Neural progenitor cell (in vitro differentiated cells): ENCODE data around the gene NDNF. TPM values are rescaled to one million over a fixed set of nuclear protein-coding genes. Genes with fewer than 3 reads are reported as not detected.

ENCODE experiments used
- DNase-seq: peaks from one replicate; pipeline ENCODE4 v3.0.0-alpha.2; 2016; ENCODE audit warnings: low spot score
- H2AFZ ChIP-seq: fragments of 200-600 bp; sonication (generic); replicated peaks from 2 replicates; pipeline ENCODE4 v1.6.1; 2016; ENCODE audit warnings: antibody characterized with exemption
- H3F3A ChIP-seq: fragments of 200-600 bp; sonication (generic); 2 replicates; pipeline ENCODE4 v1.6.1; 2016; ENCODE audit warnings: antibody characterized with exemption, low read depth
- H3K27ac ChIP-seq: fragments of 200-600 bp; sonication (generic); 2 replicates; pipeline ENCODE4 v1.5.1; 2016; ENCODE audit warnings: mild to moderate bottlenecking
- H3K27me3 ChIP-seq: fragments of 200-600 bp; sonication (generic); 2 replicates; pipeline ENCODE4 v1.6.1; 2016; ENCODE audit warnings: mild to moderate bottlenecking, moderate library complexity
- H3K36me3 ChIP-seq: fragments of 200-600 bp; sonication (generic); 2 replicates; pipeline ENCODE4 v1.5.1; 2016
- H3K4me1 ChIP-seq: fragments of 200-600 bp; sonication (generic); 2 replicates; pipeline ENCODE4 v1.6.1; 2016; ENCODE audit warnings: mixed run types
- H3K4me2 ChIP-seq: fragments of 200-600 bp; sonication (generic); 2 replicates; pipeline ENCODE4 v1.6.1; 2016
- H3K4me3 ChIP-seq: fragments of 200-600 bp; sonication (generic); 2 replicates; pipeline ENCODE4 v1.5.1; 2016
- H3K79me2 ChIP-seq: fragments of 200-600 bp; sonication (generic); 2 replicates; pipeline ENCODE4 v1.6.1; 2016; ENCODE audit warnings: low read depth
- H3K9ac ChIP-seq: fragments of 200-600 bp; sonication (generic); 2 replicates; pipeline ENCODE4 v1.6.1; 2016
- H3K9me3 ChIP-seq: fragments of 200-600 bp; sonication (generic); 2 replicates; pipeline ENCODE4 v1.5.1; 2016; ENCODE audit warnings: low read depth
- H4K20me1 ChIP-seq: fragments of 200-600 bp; sonication (generic); 2 replicates; pipeline ENCODE4 v1.6.1; 2016; ENCODE audit warnings: low read depth
- H3K27ac Mint-ChIP-seq: 3 replicates; pipeline ENCODE4 v1.8.0; 2021; ENCODE audit warnings: mixed read lengths
- H3K27me3 Mint-ChIP-seq: 2 replicates; pipeline ENCODE4 v1.8.0; 2022; ENCODE audit warnings: low read depth, mild to moderate bottlenecking, inconsistent platforms, moderate library complexity, mixed read lengths; ENCODE audit not compliant: insufficient read depth
- H3K36me3 Mint-ChIP-seq: 3 replicates; pipeline ENCODE4 v1.8.0; 2021; ENCODE audit warnings: mixed read lengths
- H3K4me1 Mint-ChIP-seq: 3 replicates; pipeline ENCODE4 v1.8.0; 2021; ENCODE audit warnings: mixed read lengths
- H3K4me3 Mint-ChIP-seq: 3 replicates; pipeline ENCODE4 v1.8.0; 2021; ENCODE audit warnings: mild to moderate bottlenecking, moderate library complexity, mixed read lengths
- H3K9me3 Mint-ChIP-seq: 3 replicates; pipeline ENCODE4 v1.8.0; 2020; ENCODE audit warnings: mixed read lengths
- EZH2 ChIP-seq: fragments of 200-600 bp; sonication (generic); IDR thresholded peaks from 2 replicates; pipeline ENCODE4 v1.6.1; 2017; ENCODE audit warnings: antibody characterized with exemption, mild to moderate bottlenecking, moderate library complexity
- EZH2phosphoT487 ChIP-seq: fragments of 200-600 bp; sonication (generic); IDR thresholded peaks from 2 replicates; pipeline ENCODE4 v1.6.1; 2017; ENCODE audit warnings: antibody characterized with exemption
- total RNA-seq: library from RNA; depleted of rRNA; stranded (reverse); fragments of >200 nt; gene quantifications from 2 replicates; pipeline ENCODE4 v1.2.3, GENCODE V29; 2015; ENCODE audit warnings: low replicate concordance
- TF ChIP-seq, protein P1 (sequence below): fragments of 200-600 bp; sonication (generic); IDR thresholded peaks from 2 replicates; pipeline ENCODE4 v1.5.1; 2017; ENCODE audit warnings: antibody characterized with exemption, mild to moderate bottlenecking

The NDNF gene
- total RNA-seq, 1 donor from 2014 or later: 4.0 TPM

GRCh38 chr4:121054373-121054772 is 18.0 kb downstream of the NDNF start:
- TF ChIP-seq, protein P1, sequence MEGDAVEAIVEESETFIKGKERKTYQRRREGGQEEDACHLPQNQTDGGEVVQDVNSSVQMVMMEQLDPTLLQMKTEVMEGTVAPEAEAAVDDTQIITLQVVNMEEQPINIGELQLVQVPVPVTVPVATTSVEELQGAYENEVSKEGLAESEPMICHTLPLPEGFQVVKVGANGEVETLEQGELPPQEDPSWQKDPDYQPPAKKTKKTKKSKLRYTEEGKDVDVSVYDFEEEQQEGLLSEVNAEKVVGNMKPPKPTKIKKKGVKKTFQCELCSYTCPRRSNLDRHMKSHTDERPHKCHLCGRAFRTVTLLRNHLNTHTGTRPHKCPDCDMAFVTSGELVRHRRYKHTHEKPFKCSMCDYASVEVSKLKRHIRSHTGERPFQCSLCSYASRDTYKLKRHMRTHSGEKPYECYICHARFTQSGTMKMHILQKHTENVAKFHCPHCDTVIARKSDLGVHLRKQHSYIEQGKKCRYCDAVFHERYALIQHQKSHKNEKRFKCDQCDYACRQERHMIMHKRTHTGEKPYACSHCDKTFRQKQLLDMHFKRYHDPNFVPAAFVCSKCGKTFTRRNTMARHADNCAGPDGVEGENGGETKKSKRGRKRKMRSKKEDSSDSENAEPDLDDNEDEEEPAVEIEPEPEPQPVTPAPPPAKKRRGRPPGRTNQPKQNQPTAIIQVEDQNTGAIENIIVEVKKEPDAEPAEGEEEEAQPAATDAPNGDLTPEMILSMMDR: no peak
- no peak for TF ChIP-seq EZH2
- H3K27ac Mint-ChIP-seq: no peak overlapping the region
- no peaks in the 10 kb centered on the region for H3K4me1 Mint-ChIP-seq
- no peaks in the 10 kb centered on the region for H3K36me3 Mint-ChIP-seq
- Histone ChIP-seq H2AFZ (no peak overlapping the region), H3K9ac (no peak overlapping the region), H4K20me1 (no peaks in the 10 kb centered on the region), H3K36me3 (no peaks in the 10 kb centered on the region), H3F3A (peaks cover 10% of the 10 kb centered on the region), H3K9me3 (no peaks in the 10 kb centered on the region), H3K79me2 (no peaks in the 10 kb centered on the region), H3K27me3 (no peaks in the 10 kb centered on the region), H3K4me2 (no peak overlapping the region), H3K27ac (no peak overlapping the region), H3K4me1 (peaks cover 15% of the 10 kb centered on the region), H3K4me3 (no peak overlapping the region)
- DNase-seq: no peak
- H3K27me3 Mint-ChIP-seq: peaks cover 3% of the 10 kb centered on the region
- H3K9me3 Mint-ChIP-seq: no peaks in the 10 kb centered on the region
- no peak overlapping the region for H3K4me3 Mint-ChIP-seq

GRCh38 chr4:121053601-121054143 is 18.7 kb downstream of the NDNF start:
- H4K20me1 ChIP-seq: no peaks in the 10 kb centered on the region
- TF ChIP-seq EZH2phosphoT487: no peak
- TF ChIP-seq EZH2: no peak
- TF ChIP-seq, protein P1: no peak
- no peak for DNase-seq
- peaks cover 3% of the 10 kb centered on the region for H3K27me3 Mint-ChIP-seq
- H3K36me3 Mint-ChIP-seq: no peaks in the 10 kb centered on the region
- no peak overlapping the region for H2AFZ ChIP-seq
- peaks cover 10% of the 10 kb centered on the region for H3F3A ChIP-seq
- no peaks in the 10 kb centered on the region for H3K9me3 ChIP-seq
- no peaks in the 10 kb centered on the region for H3K27me3 ChIP-seq
- no peak overlapping the region for H3K4me2 ChIP-seq
- H3K36me3 ChIP-seq: no peaks in the 10 kb centered on the region
- H3K9me3 Mint-ChIP-seq: no peaks in the 10 kb centered on the region
- no peak overlapping the region for H3K27ac ChIP-seq
- no peaks in the 10 kb centered on the region for H3K79me2 ChIP-seq
- H3K4me1 ChIP-seq: peaks cover 15% of the 10 kb centered on the region
- H3K4me1 Mint-ChIP-seq: no peaks in the 10 kb centered on the region
- H3K9ac ChIP-seq: no peak overlapping the region
- H3K4me3 Mint-ChIP-seq: no peak overlapping the region
- H3K4me3 ChIP-seq: no peak overlapping the region
- H3K27ac Mint-ChIP-seq: no peak overlapping the region

- DNase-seq: no peak
- H3K27ac Mint-ChIP-seq: no peak overlapping the region
- Histone ChIP-seq H3K4me1 (no peaks in the 10 kb centered on the region), H3K27me3 (no peaks in the 10 kb centered on the region), H3K4me2 (no peak overlapping the region), H3F3A (no peaks in the 10 kb centered on the region), H4K20me1 (no peaks in the 10 kb centered on the region), H3K9ac (no peak overlapping the region), H3K79me2 (no peaks in the 10 kb centered on the region), H3K27ac (no peak overlapping the region), H3K9me3 (no peaks in the 10 kb centered on the region), H3K4me3 (no peak overlapping the region), H2AFZ (no peak overlapping the region), H3K36me3 (no peaks in the 10 kb centered on the region)
- H3K4me3 Mint-ChIP-seq: no peak overlapping the region
- TF ChIP-seq EZH2: no peak
- TF ChIP-seq, protein P1: peak; percentile 53
- H3K27me3 Mint-ChIP-seq: peaks cover 3% of the 10 kb centered on the region
- no peaks in the 10 kb centered on the region for H3K9me3 Mint-ChIP-seq
- no peaks in the 10 kb centered on the region for H3K36me3 Mint-ChIP-seq
- H3K4me1 Mint-ChIP-seq: no peaks in the 10 kb centered on the region
Measured at GRCh38 chr4:121050300-121050699, 22.0 kb downstream of the NDNF start.
